Smooth muscle cell of the pulmonary artery (primary cell): ENCODE results near the gene OR5M8. TPM values are rescaled to one million over a fixed set of nuclear protein-coding genes. Genes with fewer than 3 reads are reported as not detected.

Experiments
- total RNA-seq: library from RNA; depleted of rRNA; stranded (reverse); fragments of >200 nt; gene quantifications from 2 replicates; pipeline ENCODE4 v1.2.3, GENCODE V29; 2014

Gene OR5M8
- not detected in 2 replicates for total RNA-seq

GRCh38 chr11:56491270-56491669, at the start of gene OR5M8:
OR5M8 (minus strand) TSS chr11:56491370; CDS start chr11:56491370, 0 bp downstream.

GRCh38 chr11:56473252-56473651, 17.9 kb downstream of the OR5M8 start, which contains the start of gene OR5M3:
OR5M3 (minus strand) TSS chr11:56473352; CDS start chr11:56470497, 2,855 bp downstream.

Other genes starting within 250 kb of the OR5M8 start
- gene OR5T3, start 239.1 kb downstream of the OR5M8 start, total RNA-seq, result not detected in 2 replicates
- not detected in 2 replicates for gene OR5T1, start 217.2 kb downstream of the OR5M8 start, total RNA-seq
- not detected in 2 replicates for gene OR8H1, start 199.1 kb downstream of the OR5M8 start, total RNA-seq
- not detected in 2 replicates for gene OR8K3, start 176.2 kb downstream of the OR5M8 start, total RNA-seq
- gene OR8K1, start 145.3 kb downstream of the OR5M8 start, total RNA-seq, result not detected in 2 replicates
- not detected in 2 replicates for gene OR8J1, start 137.1 kb downstream of the OR5M8 start, total RNA-seq
- gene OR8U1, start 115.7 kb downstream of the OR5M8 start, total RNA-seq, result not detected in 2 replicates
- gene OR5AL1, start 78.7 kb downstream of the OR5M8 start, total RNA-seq, result not detected in 2 replicates
- not detected in 2 replicates for gene OR5M3, start 18.0 kb downstream of the OR5M8 start, total RNA-seq
- not detected in 2 replicates for gene OR5M11, start 51.9 kb upstream of the OR5M8 start, total RNA-seq
- not detected in 2 replicates for gene OR5M10, start 86.4 kb upstream of the OR5M8 start, total RNA-seq
- not detected in 2 replicates for gene OR5M1, start 123.5 kb upstream of the OR5M8 start, total RNA-seq
- not detected in 2 replicates for gene OR5AP2, start 151.1 kb upstream of the OR5M8 start, total RNA-seq
- not detected in 2 replicates for gene OR5AR1, start 172.3 kb upstream of the OR5M8 start, total RNA-seq
- gene OR9G1, start 207.7 kb upstream of the OR5M8 start, total RNA-seq, result not detected in 2 replicates